Activated CD8-positive, alpha-beta T cell treated with anti-CD3 and anti-CD28 coated beads for 36 hours (primary cell): Measurements from ENCODE around the gene RNF32. TPM values are rescaled to one million over a fixed set of nuclear protein-coding genes. Genes with fewer than 3 reads are reported as not detected.

ENCODE experiments used
- ATAC-seq: fragments of 200-7000 bp; cut with Tn5 transposase; one replicate; pipeline ENCODE4 v1.10.0; 2021; ENCODE audit warnings: mild to moderate bottlenecking, moderate library complexity
- CTCF ChIA-PET: fragments of 350-600 bp; sonication (Branson Sonifier 250); formaldehyde crosslinking; loops from one replicate; lab custom pipeline; 2021; ENCODE audit warnings: antibody characterized with exemption; lab: Charles Lee
- POLR2A ChIA-PET: fragments of 350-600 bp; sonication (Branson Sonifier 250); formaldehyde crosslinking; loops from one replicate; lab custom pipeline; 2021; ENCODE audit warnings: antibody characterized with exemption; lab: Charles Lee
- DNase-seq: peaks from one replicate; pipeline ENCODE4 v3.0.0-alpha.2; 2020
- H3K27ac Mint-ChIP-seq: one replicate; pipeline ENCODE4 v1.8.0; 2021; ENCODE audit warnings: mild to moderate bottlenecking, mixed read lengths
- H3K27me3 Mint-ChIP-seq: one replicate; pipeline ENCODE4 v1.8.0; 2021; ENCODE audit warnings: mixed read lengths
- H3K36me3 Mint-ChIP-seq: one replicate; pipeline ENCODE4 v1.8.0; 2021; ENCODE audit warnings: low read depth, mixed read lengths
- H3K4me1 Mint-ChIP-seq: one replicate; pipeline ENCODE4 v1.8.0; 2021; ENCODE audit warnings: low read depth, mixed read lengths
- H3K4me3 Mint-ChIP-seq: one replicate; pipeline ENCODE4 v1.8.0; 2021; ENCODE audit warnings: mild to moderate bottlenecking, moderate library complexity, mixed read lengths
- H3K9me3 Mint-ChIP-seq: one replicate; pipeline ENCODE4 v1.8.0; 2021; ENCODE audit warnings: mixed read lengths
- intact Hi-C: fragments of 100-400 bp; cut with micrococcal nuclease; formaldehyde crosslinking; loops from one replicate; pipeline ENCODE4 v1.10.0; 2022
- total RNA-seq, 2 experiments: library from RNA; stranded (reverse); gene quantifications; one replicate each; pipeline ENCODE4 v1.2.3, GENCODE V29; 2021
- TF ChIP-seq, protein P1 (sequence below): fragments of 200-600 bp; IDR thresholded peaks from one replicate; pipeline ENCODE4 v1.8.0; 2022; ENCODE audit warnings: antibody characterized with exemption, mild to moderate bottlenecking

The RNF32 gene
- total RNA-seq, 2 experiments from 2014 or later = 0.43 TPM

GRCh38 chr7:156703209-156703608 is 62.6 kb downstream of the RNF32 start:
- CTCF ChIA-PET = interaction anchor here (0.6 to 1.1 kb wide), 2 partner anchors 19 to 36 kb away, joined by 3 read pairs; no protein-coding TSS in a partner anchor
- DNase-seq (no peak), ATAC-seq (no peak)
- Mint-ChIP-seq H3K27me3 (no peaks in the 10 kb centered on the region), H3K9me3 (peaks cover 19% of the 10 kb centered on the region), H3K36me3 (peaks cover 68% of the 10 kb centered on the region), H3K4me3 (no peak overlapping the region), H3K27ac (no peak overlapping the region), H3K4me1 (peaks cover 10% of the 10 kb centered on the region)
- intact Hi-C loops = no loop called here
- TF ChIP-seq, protein P1, sequence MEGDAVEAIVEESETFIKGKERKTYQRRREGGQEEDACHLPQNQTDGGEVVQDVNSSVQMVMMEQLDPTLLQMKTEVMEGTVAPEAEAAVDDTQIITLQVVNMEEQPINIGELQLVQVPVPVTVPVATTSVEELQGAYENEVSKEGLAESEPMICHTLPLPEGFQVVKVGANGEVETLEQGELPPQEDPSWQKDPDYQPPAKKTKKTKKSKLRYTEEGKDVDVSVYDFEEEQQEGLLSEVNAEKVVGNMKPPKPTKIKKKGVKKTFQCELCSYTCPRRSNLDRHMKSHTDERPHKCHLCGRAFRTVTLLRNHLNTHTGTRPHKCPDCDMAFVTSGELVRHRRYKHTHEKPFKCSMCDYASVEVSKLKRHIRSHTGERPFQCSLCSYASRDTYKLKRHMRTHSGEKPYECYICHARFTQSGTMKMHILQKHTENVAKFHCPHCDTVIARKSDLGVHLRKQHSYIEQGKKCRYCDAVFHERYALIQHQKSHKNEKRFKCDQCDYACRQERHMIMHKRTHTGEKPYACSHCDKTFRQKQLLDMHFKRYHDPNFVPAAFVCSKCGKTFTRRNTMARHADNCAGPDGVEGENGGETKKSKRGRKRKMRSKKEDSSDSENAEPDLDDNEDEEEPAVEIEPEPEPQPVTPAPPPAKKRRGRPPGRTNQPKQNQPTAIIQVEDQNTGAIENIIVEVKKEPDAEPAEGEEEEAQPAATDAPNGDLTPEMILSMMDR = no peak
- POLR2A ChIA-PET = no interaction called here

DNA sequence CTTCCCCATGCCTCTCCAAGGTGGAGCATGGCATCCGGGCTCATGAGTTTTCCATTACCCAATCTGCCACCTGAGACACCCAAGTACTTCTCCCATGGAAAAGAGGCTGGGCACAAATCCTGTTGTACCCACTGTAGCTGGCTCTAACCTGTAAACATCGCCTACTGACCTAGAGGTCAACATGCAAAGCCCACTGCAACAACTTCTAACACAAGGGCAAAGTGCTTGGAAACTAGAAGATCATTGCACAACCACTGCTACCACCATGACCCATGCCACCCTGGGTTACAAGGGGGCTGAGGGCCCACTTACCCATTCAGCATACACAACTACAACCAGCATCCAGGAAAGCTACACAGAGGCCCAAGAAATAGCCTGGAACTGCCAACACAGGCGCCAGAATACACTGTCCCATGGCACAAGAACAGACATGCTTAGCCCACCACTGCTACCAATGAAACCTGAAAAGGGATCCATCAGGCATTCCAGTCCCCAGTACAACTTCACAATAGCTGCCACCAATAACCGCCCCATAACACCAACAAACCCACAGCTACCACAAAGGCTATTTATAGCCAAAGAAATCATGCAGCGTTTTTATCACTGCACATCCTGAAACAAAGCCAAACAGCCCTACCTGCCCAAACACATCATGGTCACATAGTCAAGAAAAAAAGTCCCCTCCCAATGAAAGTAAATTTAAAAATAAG is 63.4 kb downstream of the RNF32 start:
- H3K36me3 Mint-ChIP-seq = peaks cover 68% of the 10 kb centered on the region

GRCh38 chr7:156722043-156722826 is 81.7 kb downstream of the RNF32 start:
- Mint-ChIP-seq H3K36me3 (peaks cover 24% of the 10 kb centered on the region), H3K27ac (no peak overlapping the region), H3K27me3 (no peaks in the 10 kb centered on the region), H3K4me1 (peaks cover 2% of the 10 kb centered on the region), H3K4me3 (no peak overlapping the region), H3K9me3 (peaks cover 1% of the 10 kb centered on the region)
- TF ChIP-seq, protein P1 = no peak
- no peak for ATAC-seq
- CTCF ChIA-PET = interaction anchor here (0.7 to 1.2 kb wide), 4 partner anchors 12 to 321 kb away, joined by 3 read pairs; no protein-coding TSS in a partner anchor
- no peak for DNase-seq
- intact Hi-C loops = no loop called here
- POLR2A ChIA-PET = no interaction called here

More for the DNA sequence above, 63.4 kb downstream of the RNF32 start:
- ChIA-PET POLR2A (no interaction called here), CTCF (interaction anchor here (1.1 kb wide), 1 partner anchor 19 kb away, joined by 3 read pairs; no protein-coding TSS in a partner anchor)
- ATAC-seq (no peak), DNase-seq (no peak)
- peaks cover 10% of the 10 kb centered on the region for H3K4me1 Mint-ChIP-seq
- H3K4me3 Mint-ChIP-seq = no peak overlapping the region
- no peak overlapping the region for H3K27ac Mint-ChIP-seq
- peaks cover 23% of the 10 kb centered on the region for H3K9me3 Mint-ChIP-seq
- H3K27me3 Mint-ChIP-seq = no peaks in the 10 kb centered on the region
- TF ChIP-seq, protein P1 = no peak
- intact Hi-C loops = no loop called here

GRCh38 chr7:156725073-156725472 is 84.5 kb downstream of the RNF32 start:
- peaks cover 2% of the 10 kb centered on the region for H3K4me1 Mint-ChIP-seq

More at GRCh38 chr7:156725073-156725472, 84.5 kb downstream of the RNF32 start:
- DNase-seq (no peak), ATAC-seq (no peak)
- TF ChIP-seq, protein P1 = no peak
- no peak overlapping the region for H3K27ac Mint-ChIP-seq
- H3K27me3 Mint-ChIP-seq = no peaks in the 10 kb centered on the region
- H3K36me3 Mint-ChIP-seq = peaks cover 17% of the 10 kb centered on the region
- POLR2A ChIA-PET = interaction anchor here (1.1 kb wide), 1 partner anchor 11 kb away, joined by 4 read pairs; no protein-coding TSS in a partner anchor
- no peak overlapping the region for H3K4me3 Mint-ChIP-seq
- H3K9me3 Mint-ChIP-seq = no peaks in the 10 kb centered on the region
- intact Hi-C loops = no loop called here
- CTCF ChIA-PET = no interaction called here
